GM18867 (cell line): Measurements from ENCODE around the gene SLC8A2.
A peak's percentile ranks its signal among the peaks of the same experiment; 100 is the strongest.

ENCODE experiments used
- ATAC-seq: cut with Tn5 transposase; IDR thresholded peaks from one replicate; pipeline ENCODE4 v1.9.1; 2021; ENCODE audit warnings: mild to moderate bottlenecking, moderate library complexity; ENCODE audit not compliant: unreplicated experiment

The SLC8A2 gene

DNA sequence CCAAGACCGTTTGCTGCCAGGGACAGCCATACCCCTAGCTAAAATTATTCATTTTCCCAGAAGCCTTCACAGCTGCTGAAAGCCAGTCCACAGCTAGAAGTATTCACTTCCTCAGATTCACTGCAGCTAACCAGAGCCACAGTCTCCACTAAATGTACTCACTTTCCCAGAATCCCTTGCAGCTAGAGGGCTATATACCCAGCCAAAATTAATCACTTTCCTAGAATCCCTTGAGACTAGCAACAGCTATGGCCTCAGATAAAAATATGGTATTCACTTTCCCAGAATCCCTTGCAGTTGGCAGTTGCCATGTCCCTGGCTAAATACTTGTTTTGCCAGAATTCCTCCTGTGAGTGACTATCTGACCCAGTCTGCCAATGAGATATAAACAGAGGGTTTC lies 38.6 kb downstream of the SLC8A2 start:
- ATAC-seq, result no peak

DNA sequence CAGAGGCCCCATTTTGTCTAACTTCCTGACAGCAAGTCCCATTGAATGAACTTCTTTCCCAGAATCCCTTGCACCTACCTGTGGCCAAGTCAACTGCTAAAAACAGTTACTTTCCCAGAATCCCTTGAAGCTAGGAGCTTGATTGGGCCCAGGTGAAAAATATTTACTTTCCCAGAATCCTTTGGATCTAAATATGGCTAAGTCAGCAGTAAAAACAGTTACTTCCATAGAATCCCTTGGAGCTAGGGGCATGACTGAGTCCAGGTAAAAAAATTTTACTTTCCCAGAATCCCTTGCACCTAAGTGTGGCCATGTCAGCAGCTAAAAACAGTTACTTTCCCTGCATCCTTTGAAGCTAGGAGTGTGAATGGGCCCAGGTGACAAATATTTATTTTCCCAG lies 39.2 kb downstream of the SLC8A2 start:
- no peak for ATAC-seq

DNA sequence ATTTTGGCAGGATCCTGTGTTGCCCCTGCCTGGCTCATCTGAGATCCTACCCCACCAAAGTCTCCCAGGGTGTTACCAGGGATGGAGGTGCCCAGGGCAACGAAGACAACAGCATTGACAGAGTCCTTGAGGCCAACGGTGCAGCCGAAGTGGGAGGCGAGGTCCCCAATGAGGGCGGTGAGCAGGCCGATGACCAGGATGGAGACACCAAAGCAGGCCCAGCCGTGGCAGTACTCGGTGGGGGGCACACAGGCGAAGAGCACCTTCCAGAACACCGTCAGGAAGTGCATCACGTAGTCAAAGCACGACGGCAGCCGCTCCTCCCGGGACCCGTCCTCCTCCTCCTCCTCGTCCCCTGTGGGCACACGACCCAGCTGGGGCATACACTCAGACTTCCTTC lies 39.6 kb downstream of the SLC8A2 start:
- ATAC-seq, result no peak

DNA sequence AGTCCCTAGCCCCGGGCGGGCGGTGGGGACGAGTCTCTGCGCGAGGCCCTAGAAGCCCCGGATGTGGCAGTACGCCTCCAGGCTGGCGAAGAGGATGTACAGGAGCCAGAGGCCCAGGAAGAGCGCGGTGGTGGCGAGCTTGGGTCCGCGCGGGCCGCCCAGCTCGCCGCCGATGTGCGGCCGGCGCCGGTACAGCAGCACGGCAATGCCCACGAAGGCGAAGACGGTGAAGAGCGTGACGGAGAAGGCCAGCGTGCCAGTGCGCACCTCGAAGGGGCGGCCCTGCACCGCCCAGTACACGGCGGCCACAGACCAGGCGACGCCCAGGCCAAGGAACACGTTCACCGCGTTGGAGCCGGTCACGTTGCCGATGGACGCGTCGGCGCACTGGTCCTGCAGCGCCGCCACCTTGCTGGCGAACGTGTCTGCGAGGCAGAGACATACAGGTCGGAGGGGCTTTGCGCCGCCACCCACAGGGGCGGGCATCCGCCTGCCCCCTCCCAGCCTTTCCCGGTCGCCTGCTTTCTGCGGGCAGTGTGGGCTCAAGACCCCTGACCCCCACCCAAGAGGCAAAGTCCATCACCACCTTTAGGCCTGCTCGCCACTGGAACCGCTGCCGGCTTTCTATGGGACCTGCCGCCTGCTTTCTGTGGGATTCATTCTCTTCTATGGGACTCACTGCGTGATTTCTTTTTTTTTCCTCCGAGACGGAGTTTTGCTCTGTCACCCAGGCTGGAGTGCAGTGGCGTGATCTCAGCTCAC lies 41.5 kb downstream of the SLC8A2 start:
- no peak for ATAC-seq

DNA sequence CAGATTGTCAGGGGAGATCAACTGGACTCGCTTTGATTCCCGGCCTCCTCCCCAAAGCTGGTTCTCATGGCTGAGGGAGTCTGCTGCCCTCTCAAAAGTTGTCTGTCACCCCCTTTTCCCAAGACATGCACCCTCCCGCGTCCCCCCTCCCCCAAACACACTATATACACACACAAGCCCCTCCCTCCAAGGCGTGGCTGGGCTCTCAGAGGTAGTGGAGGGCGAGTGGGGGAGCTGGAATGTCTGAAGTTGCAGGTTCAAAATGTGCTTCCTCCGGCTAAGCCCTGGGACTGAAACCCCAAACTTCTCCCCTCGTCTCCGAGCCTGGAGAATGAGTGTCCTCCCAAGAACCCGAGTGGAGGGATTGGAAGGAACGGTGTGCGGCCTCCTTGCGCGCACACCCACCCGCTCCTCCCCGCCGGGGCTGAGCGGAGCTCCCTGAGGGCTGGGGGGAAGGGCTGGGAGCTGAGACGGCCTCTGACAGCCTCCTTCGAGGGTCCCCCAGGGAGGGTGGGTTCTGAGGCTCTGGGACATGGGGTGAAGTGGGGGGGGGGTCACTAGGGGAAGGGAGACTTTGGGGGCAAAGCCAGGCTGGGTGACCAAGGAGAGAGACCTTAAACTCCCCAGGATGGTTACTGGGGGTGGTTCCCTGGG lies 42.4 kb downstream of the SLC8A2 start:
- ATAC-seq, result no peak

DNA sequence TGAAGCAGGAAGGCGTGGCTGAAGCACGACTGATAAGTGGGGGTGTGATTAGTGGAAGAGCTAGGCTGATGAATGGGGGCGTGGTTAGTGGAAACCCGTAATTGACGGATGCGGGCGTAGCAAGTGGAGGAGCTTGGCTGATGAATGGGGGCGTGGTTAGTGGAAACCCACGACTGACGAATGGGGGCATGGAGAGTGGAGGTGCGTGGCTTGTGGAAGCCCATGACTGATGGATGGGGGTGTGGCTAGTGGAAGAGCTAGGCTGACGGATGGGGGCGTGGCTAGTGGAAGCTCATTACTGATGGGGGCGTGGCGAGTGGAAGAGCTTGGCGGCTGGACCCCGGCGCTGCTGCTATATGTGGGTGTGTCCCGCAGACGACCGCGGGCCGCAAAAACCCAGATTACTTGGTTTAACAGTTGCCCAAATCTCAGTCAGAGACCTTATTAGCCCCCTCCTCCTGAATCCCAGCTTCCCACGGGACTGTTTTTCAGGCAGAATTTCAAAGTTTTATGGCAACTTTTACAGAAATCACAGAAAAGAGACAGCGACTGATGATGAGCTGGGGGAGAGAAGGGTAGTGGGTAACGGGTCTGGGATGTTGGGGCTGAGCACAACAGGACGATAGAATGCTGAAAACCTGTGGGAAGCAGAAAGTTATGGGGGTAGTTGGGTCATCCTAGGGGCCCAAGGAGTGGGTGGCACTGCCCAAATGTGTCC lies 43.4 kb downstream of the SLC8A2 start:
- ATAC-seq, result peak; percentile 62

DNA sequence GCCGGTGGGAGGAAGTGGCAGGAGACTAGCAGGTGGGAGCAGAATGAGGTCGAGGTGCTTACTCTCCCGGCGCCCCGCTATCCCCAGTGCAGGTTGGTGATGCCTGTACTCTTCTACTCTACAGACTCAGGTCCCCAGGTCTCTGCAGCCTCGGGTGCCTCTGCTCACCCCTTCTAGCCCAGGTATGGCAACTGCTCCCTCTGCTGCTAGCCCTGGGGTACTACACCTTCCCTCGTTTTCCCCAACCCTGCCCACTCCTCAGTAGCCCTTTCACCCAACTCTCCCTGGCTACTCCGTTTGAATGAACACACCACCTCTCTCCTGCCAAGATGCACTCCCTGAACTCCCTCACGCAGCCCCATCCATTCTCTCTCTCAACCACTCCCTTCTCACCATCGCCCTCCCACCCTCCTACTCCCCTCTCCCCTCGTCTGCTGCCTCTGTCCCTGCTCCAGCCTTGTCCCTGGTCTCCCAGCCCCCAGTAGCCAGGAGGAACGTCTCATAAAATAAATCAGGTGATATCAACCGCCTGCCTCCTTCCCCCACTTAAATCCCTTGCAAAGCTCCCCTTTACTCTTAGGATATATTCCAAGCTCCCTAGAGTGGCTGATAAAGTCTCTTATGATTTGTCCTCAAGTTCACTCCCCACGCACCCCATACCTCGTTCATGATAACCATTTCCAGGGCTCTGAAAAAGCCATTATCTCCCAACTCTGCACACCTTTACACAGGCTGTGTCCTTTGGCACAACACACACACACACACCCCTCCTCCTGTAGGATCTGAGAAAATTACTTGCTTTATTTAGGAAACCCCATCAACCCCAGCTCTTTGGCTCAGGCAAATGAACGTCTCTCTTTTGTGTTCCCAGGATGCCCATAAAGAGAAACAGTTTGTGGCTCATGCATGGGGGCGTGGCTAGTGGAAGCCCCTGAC lies 44.2 kb downstream of the SLC8A2 start:
- no peak for ATAC-seq

DNA sequence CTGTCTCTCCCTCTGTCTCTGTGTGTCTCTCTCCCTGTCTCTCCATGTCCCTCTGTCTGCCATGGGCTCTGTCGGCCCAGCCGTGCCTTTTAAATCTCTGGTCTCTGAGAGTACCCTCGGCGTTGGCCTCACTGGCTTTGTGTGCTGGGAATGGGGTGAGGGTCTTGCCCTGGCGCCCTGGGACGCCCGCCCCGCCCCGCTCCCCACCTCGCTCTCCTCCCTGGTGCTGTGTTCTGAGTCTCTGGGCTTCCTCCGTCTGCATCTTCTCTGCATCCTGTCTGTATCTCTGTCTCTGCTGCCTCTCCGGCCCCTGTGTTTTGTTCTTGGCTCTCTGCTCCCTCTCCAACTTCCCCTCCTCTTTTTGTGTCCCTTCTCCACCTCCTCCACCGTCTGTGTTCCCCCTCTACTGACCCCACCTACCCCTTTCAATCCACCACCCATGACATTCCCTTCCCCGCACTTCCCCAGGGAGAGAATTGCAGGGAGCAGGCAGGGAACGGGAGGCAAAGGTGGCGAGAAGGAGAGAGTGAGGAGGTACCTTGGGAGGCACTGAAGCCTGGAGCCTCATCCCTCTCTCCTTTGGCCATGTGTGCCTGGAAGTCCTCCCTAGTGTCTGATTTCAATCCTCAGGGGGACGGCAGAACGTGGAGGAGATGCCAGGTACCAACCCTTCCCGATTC lies 48.4 kb downstream of the SLC8A2 start:
- no peak for ATAC-seq

DNA sequence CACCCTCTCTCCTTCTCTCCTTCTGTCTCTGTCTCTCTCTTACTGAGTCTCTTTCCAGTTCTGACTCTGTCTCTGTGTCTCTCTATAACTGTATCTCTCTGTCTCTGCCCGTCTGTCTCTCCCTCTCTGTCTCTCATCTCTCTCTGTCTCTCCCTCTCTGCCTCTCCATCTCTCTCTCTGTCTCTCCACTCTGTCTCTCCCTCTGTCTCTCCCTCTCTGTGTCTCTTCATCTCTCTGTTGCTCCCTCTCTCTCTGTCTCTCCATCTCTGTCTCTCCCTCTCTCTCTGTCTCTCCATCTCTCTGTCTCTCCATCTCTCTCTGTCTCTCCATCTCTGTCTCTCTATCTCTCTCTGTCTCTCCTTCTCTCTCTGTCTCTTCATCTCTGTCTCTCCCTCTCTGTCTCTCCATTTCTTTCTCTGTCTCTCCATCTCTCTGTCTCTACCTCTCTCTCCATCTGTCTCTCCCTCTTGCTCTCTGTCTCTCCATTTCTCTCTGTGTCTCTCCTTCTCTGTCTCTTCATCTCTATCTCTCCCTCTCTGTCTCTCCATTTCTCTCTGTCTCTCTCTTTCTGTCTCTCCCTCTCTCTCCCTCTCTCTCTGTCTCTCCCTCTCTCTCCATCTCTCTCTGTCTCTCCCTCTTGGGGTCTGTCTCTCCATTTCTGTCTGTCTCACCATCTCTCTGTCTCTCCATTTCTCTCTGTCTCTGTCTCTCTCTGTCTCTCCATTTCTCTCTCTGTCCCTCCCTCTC lies 49.1 kb downstream of the SLC8A2 start:
- ATAC-seq, result no peak

DNA sequence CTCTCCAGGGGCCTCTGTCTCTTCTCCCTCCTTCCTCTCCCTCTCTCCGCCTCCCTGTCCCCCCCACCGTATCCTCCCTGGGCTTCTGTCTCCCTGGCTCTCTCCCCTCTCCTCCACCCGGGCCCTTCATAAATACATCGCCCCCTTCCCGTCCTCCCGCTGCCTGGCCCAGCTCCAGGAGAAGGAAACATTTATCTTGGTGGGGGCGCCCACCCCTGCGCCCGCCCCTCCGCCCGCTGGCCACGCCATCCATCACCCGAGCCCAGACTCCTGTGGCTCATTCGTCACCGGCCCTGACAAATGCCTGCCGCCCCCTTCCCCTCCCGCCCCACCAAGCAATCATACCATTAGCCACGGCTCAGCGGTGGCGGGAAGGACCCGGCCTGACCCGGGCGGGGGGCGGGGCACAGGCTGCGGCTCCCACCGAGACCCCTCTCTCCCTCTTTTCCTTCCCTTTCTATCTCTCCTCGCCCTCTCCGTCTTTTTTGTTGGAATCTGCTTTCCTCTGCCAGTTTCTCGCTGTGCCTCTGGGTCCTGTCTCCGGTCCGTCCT lies 49.8 kb downstream of the SLC8A2 start:
- no peak for ATAC-seq

DNA sequence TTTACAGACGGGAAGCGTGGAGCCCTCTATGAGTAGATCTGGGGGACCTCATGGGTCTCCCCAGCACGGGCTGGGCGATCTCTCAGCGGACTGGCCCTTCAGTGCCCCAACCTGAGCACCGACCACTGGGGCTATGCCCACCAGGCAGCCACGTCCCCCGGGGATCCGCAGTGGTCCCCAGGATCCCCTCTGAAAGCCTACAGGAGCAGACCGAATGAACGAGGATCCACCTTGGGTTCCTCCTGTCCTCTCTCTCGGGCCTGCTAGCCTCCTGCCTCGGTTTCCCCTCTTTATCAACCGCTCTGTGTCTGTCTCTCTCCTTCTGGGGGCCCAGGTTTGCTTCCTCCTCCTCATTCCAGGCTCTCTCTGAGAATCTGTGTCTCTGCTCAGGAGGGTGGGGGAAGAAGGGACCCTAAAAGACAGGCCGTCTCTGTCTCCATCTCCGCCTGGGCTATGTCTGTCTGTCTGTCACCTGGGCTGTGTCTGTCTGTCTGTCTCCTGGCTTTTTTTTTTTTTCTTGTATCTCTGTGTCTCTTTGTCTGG lies 50.4 kb downstream of the SLC8A2 start:
- no peak for ATAC-seq

DNA sequence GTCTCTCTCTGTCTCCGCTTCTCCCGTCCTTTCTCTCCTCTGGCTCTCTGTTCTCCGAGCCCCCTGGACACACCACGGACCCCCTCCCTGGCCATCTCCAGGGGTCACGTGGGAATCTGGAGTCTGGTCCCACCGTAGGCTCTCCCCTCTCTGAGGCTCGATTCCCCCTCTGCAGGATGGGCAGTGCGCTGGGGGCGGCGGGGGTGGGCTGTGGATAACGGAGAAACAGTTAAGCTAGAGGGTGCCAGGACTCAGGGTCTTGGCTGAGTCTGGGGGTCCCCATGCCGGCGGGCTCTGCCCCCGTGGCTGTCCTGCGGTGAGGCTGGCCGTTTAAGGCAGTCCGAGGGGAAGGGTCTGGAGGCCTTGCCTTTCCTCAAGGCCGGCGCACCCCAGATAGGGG lies 51.9 kb downstream of the SLC8A2 start:
- ATAC-seq, result no peak

DNA sequence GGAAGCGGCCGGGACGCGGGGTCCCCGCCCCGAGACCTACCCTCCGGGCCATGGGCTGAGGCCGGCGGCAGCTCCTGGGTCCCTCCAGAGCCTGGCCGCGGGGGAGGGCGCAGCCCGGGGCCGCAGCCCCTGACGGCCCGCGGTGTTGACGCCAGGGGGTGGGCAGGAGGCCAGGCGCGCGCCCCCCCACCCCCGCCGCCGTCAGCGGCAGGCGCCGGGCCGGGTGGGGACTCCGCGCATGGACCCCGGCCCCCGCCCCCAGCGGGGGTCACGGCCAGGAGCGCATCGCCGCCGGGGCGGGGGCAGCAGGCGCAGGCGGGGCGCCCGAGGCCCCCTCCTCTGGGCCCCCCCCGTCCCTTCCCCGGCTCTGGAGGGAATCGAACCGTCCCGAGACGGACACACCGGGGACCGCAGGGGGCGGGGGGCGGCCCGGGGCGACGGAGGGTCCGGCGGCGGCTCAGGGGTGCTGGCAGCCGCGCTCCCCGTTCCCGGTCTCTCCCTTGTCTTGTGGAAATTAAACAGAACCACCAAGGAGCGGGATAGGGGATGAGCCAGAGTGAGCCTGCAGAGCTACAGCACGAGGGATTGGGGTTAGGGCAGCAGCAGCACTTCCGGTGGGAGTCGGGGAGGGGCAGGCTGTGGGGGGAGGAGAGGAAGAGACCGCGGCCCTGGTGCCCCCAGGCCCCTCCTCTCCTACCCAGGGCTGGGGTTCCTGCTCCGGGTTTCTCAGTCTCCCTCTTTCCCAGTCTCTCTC lies 52.5 kb downstream of the SLC8A2 start, which contains the start of gene MEIS3:
Gene MEIS3 (minus strand): TSS at position 498 of the 754 bp plus-strand sequence. CDS start 446 bp downstream, at position 52.
- ATAC-seq, result no peak

DNA sequence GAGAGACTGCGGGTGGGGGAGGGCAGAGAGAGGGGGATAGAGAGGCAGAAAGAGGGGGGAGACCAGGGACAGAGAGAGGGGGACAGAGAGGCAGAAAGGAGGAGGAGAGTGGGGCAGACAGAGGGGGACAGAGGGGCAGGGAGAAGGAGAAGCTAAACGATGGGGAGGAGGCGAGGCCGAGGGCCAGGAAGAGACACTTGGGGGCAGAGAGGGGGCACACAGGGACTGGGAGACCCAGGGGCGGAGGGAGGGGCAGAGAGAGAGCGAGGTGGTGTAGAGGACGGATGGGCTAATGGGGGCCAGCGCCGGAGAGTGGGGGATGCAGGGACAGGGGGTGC lies 53.0 kb downstream of the SLC8A2 start:
- ATAC-seq, result no peak

DNA sequence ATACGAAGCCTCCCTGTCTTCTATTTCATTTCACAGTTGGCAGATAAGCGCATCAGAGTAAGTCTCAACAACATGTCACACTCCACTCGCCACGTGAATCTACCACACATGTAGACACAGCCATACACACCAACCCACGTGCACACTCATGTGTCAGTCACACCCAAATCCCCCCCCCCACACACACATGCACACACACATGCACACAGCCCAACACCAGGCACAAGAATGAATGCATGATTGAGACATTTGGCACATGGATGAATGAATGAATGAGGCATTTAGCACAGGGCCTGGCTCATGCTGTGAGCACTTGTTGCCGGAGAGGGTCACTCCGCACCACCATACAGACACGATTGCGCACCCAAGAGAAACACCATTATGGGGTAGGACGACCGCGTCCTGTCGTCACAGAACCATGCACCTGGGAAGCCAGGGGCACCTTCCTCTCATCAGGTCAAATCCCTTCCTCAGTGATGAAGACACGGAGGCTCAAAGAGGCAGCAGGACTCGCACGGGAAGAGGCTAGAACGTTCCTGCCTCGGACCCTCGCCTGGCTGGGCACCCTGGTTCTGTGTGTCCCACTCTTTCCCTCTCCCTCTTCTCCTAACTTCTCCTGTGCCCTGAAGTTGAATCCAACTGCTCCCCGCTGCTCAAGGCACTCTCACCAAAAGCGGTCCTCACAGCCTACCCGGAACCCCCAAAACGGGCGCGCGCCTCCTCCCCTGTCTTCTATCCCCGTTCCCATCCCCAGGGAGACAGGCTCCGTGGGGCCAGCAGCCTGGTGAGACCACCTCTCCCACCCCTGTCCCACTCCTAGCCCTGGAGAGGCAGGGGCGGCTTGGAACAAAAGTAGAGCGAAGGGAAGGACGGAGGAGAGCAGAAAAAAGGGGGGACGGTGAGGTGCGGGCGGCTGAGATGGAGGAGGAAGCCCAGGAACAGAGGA lies 53.7 kb downstream of the SLC8A2 start:
- ATAC-seq, result no peak

DNA sequence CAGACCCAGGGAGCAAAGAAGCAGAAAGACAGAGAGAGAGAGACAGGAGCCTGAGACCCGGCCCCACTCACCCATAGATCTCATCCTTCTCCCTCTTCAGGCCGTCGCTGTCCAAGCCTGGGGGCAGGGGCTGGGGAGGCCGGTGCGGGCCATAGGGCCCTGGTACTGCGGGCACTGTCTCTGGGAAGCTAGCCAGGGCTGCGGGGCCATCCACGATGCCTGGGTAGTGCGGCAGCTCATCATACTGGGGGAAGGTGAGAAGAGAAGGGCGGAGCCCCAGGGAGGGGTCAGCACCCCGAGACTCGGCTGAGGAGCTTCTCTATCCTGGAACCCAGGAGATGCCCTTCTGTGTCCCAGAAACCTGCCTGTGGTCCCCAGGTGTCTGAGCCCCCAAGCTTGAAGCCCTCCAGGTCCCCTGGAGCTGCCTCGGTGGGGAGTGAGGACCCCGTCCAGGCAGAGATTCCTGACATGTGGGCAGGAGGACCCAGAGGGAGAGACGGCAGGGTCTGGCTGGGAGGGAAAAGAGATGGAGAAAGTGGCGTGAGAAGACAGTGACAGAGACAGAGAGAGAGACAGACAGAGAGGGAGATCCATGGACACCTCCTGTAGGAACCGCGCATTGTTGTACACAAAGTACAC lies 54.5 kb downstream of the SLC8A2 start:
- no peak for ATAC-seq

DNA sequence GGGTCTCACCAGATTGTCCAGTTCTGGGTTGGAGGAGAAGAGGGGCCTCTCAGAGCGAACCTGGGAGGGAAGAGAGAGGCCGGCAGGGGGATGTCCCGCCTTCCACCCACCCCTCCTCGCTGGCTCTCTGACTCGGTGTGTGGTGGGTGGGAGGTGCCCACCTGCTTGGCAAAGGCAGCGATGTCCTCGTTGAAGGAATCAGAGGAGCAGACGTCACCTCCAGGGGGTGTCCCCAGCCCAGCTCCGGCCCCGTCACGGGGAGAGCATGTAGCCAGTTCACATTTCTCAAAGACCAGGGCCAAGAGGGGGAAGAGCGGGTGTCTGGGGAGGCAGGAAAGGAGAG lies 55.1 kb downstream of the SLC8A2 start:
- ATAC-seq, result no peak
